Spleen (tissue), 7 donors: ENCODE measurements around the gene FLT1.

Experiments used
- POLR2A ChIP-seq, 3 donors: fragments of 450-650 bp; IDR thresholded peaks; one replicate each; pipeline ENCODE4 v1.5.1; 2017; ENCODE audit warnings: antibody characterized with exemption in 3 of 3, mild to moderate bottlenecking in 1 of 3
- POLR2AphosphoS5 ChIP-seq, 3 donors: sonication (generic); formaldehyde crosslinking; IDR thresholded peaks; one replicate each; pipeline ENCODE4 v1.5.1; 2017; ENCODE audit warnings: antibody characterized with exemption in 3 of 3
- TF ChIP-seq, protein P1 (sequence below), 11 experiments: fragments of 200-600 bp in 7 of 11; fragments of 450-650 bp in 4 of 11; sonication (generic) in 4 of 11; IDR thresholded peaks in 8 of 11; conservative IDR thresholded peaks in 3 of 11; 1 replicate in 7 of 11; 2 replicates in 4 of 11; pipeline versions ENCODE4 v1.4.0 to v1.8.0; 2016 to 2021; ENCODE audit warnings: antibody characterized with exemption in 11 of 11, inconsistent platforms in 4 of 11, mild to moderate bottlenecking in 1 of 11
- donor health status: DM: no; HTN: no; CAD: no; lungs with moderate emphysema.
- donor health status: DM: no; HTN: no; CAD: no.
- donor health status: DM: no; HTN: no; CAD: no.

GRCh38 chr13:28320884-28321574 lies 173.9 kb downstream of the FLT1 start:
- TF ChIP-seq, protein P1, sequence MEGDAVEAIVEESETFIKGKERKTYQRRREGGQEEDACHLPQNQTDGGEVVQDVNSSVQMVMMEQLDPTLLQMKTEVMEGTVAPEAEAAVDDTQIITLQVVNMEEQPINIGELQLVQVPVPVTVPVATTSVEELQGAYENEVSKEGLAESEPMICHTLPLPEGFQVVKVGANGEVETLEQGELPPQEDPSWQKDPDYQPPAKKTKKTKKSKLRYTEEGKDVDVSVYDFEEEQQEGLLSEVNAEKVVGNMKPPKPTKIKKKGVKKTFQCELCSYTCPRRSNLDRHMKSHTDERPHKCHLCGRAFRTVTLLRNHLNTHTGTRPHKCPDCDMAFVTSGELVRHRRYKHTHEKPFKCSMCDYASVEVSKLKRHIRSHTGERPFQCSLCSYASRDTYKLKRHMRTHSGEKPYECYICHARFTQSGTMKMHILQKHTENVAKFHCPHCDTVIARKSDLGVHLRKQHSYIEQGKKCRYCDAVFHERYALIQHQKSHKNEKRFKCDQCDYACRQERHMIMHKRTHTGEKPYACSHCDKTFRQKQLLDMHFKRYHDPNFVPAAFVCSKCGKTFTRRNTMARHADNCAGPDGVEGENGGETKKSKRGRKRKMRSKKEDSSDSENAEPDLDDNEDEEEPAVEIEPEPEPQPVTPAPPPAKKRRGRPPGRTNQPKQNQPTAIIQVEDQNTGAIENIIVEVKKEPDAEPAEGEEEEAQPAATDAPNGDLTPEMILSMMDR (IDR thresholded peaks at IDR 0.05 in 8 of 11, conservative IDR thresholded peaks at IDR 0.05 in 3 of 11): no peak
- no peak for TF ChIP-seq POLR2A (IDR thresholded peaks at IDR 0.05)
- TF ChIP-seq POLR2AphosphoS5 (IDR thresholded peaks at IDR 0.05): no peak
